A673 (cell line): Measurements from ENCODE around the gene TPST1. TPM values are rescaled to one million over a fixed set of nuclear protein-coding genes. Genes with fewer than 3 reads are reported as not detected.

Experiments
- BruUV-seq: library from RNA; stranded (reverse); fragments of 400-500 nt; replicated peaks from 2 replicates; lab custom pipeline; 2021; lab: Mats Ljungman, UMichigan
- CTCF ChIA-PET: fragments of 300-600 bp; sonication (Branson Sonifier 250); formaldehyde crosslinking; loops from one replicate; lab custom pipeline; 2022; ENCODE audit warnings: antibody characterized with exemption; lab: Charles Lee
- POLR2A ChIA-PET: fragments of 300-600 bp; sonication (Branson Sonifier 250); formaldehyde crosslinking; loops from one replicate; lab custom pipeline; 2022; ENCODE audit warnings: antibody characterized with exemption; ENCODE audit not compliant: low non-redundant PET; lab: Charles Lee
- DNase-seq: peaks from one replicate; pipeline ENCODE4 v3.0.0-alpha.2; 2015; ENCODE audit warnings: low spot score
- H3K27ac ChIP-seq: fragments of 200-600 bp; sonication (generic); 2 replicates; pipeline ENCODE4 v1.5.1; 2016; ENCODE audit warnings: mixed run types, low read depth, mild to moderate bottlenecking, mixed read lengths, antibody characterized with exemption, low read length; ENCODE audit not compliant: poor library complexity, severe bottlenecking
- H3K27me3 ChIP-seq: fragments of 200-600 bp; sonication (generic); replicated peaks from 2 replicates; pipeline ENCODE4 v1.6.1; 2017; ENCODE audit warnings: mixed run types, low read depth, mild to moderate bottlenecking, mixed read lengths, antibody characterized with exemption, low read length; ENCODE audit not compliant: insufficient read depth, poor library complexity
- H3K36me3 ChIP-seq: fragments of 200-600 bp; sonication (generic); 2 replicates; pipeline ENCODE4 v1.6.1; 2016; ENCODE audit warnings: mixed run types, mild to moderate bottlenecking, mixed read lengths, antibody characterized with exemption, low read length; ENCODE audit not compliant: insufficient read depth, poor library complexity, severe bottlenecking
- H3K4me1 ChIP-seq: fragments of 200-600 bp; sonication (generic); 2 replicates; pipeline ENCODE4 v1.6.1; 2017; ENCODE audit warnings: mixed run types, mild to moderate bottlenecking, mixed read lengths, antibody characterized with exemption, low read length; ENCODE audit not compliant: insufficient read depth, poor library complexity, severe bottlenecking
- H3K4me3 ChIP-seq: fragments of 200-600 bp; sonication (generic); 2 replicates; pipeline ENCODE4 v1.5.1; 2016; ENCODE audit warnings: low read depth, mixed run types, mild to moderate bottlenecking, mixed read lengths, low read length; ENCODE audit not compliant: poor library complexity, severe bottlenecking
- H3K9me3 ChIP-seq: fragments of 200-600 bp; sonication (generic); 2 replicates; pipeline ENCODE4 v1.6.1; 2016; ENCODE audit warnings: mixed run types, low read depth, mild to moderate bottlenecking, mixed read lengths, antibody characterized with exemption, low read length; ENCODE audit not compliant: poor library complexity, severe bottlenecking
- CTCF ChIP-seq: fragments of 300-800, 200-600 bp; sonication (generic); conservative IDR thresholded peaks from 2 replicates; pipeline ENCODE4 v1.5.1; 2017; ENCODE audit warnings: low read depth, mild to moderate bottlenecking, antibody characterized with exemption, low read length, moderate library complexity, mixed read lengths
- EZH2 ChIP-seq: fragments of 200-600 bp; sonication (generic); IDR thresholded peaks from 2 replicates; pipeline ENCODE4 v1.6.1; 2017; ENCODE audit warnings: borderline replicate concordance, low read depth, mild to moderate bottlenecking, mixed read lengths, antibody characterized with exemption, low read length; ENCODE audit not compliant: poor library complexity, severe bottlenecking
- intact Hi-C: fragments of 100-400 bp; cut with micrococcal nuclease; formaldehyde crosslinking; loops from one replicate; pipeline ENCODE4 v1.10.0; 2022; ENCODE audit not compliant: unreplicated experiment
- total RNA-seq: library from RNA; stranded (reverse); gene quantifications from 2 replicates; pipeline ENCODE4 v1.2.3, GENCODE V29; 2021

The TPST1 gene
- total RNA-seq, 1 experiment from 2014 or later, result 8.0 TPM

DNA sequence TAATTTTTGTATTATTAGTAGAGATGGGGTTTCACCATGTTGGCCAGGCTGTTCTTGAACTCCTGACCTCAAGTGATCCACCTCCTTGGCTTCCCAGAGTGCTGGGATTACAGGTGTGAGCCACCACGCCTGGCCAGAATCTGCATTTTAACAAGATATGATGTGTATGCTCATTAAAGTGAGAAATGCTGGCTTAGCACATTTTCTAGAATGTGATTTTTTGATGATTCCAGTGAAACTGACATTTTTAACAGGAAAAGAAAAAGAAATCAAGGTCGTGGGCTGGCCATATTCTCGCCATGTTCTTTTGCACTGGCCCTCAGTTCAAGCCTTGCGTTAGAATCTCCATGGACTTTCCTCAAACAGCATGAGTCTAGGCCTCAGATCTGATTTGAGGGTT is 18.1 kb upstream of the TPST1 start:
- no peaks in the 10 kb centered on the region for H3K36me3 ChIP-seq
- CTCF ChIA-PET, result no interaction called here
- POLR2A ChIA-PET, result no interaction called here
- intact Hi-C loops, result no loop called here
- no peaks in the 10 kb centered on the region for H3K4me1 ChIP-seq
- H3K27ac ChIP-seq, result no peak overlapping the region
- H3K27me3 ChIP-seq, result no peaks in the 10 kb centered on the region
- TF ChIP-seq CTCF, result no peak
- no peak for TF ChIP-seq EZH2
- no peak for DNase-seq
- BruUV-seq, result no TSS peak
- no peak overlapping the region for H3K4me3 ChIP-seq
- H3K9me3 ChIP-seq, result peaks cover 3% of the 10 kb centered on the region

- intact Hi-C loops, result no loop called here
- no peak for TF ChIP-seq EZH2
- BruUV-seq, result no TSS peak
- Histone ChIP-seq H3K27ac (no peak overlapping the region), H3K36me3 (no peaks in the 10 kb centered on the region), H3K4me1 (no peaks in the 10 kb centered on the region), H3K4me3 (no peak overlapping the region), H3K27me3 (no peaks in the 10 kb centered on the region), H3K9me3 (peaks cover 3% of the 10 kb centered on the region)
- ChIA-PET CTCF (no interaction called here), POLR2A (interaction anchor here (0.7 kb wide), 1 partner anchor 770 kb away, joined by 3 read pairs; no protein-coding TSS in a partner anchor)
- no peak for DNase-seq
These were observed 17.2 kb upstream of the TPST1 start for GRCh38 chr7:66187905-66188304.

DNA sequence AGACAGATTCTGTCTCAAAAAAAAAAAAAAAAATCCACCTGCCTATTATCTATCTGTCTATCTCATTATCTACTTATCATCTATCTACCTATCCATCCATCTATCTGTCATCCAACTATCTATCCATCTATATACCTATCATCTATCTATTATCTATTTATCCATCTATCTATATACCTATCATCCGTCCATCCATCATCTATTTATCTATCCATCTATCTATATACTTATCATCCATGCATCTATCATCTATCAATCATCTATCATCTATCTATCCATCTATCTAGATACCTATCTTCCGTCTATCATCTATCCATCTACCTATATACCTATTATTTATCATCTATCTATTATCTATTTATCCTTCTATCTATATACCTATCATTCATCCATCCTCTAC is 16.5 kb upstream of the TPST1 start:
- POLR2A ChIA-PET, result no interaction called here
- no peak overlapping the region for H3K4me3 ChIP-seq

More for the DNA sequence above, 16.5 kb upstream of the TPST1 start:
- TF ChIP-seq CTCF, result no peak
- no peak for TF ChIP-seq EZH2
- DNase-seq, result no peak
- H3K4me1 ChIP-seq, result no peaks in the 10 kb centered on the region
- peaks cover 3% of the 10 kb centered on the region for H3K9me3 ChIP-seq
- no peaks in the 10 kb centered on the region for H3K27me3 ChIP-seq
- CTCF ChIA-PET, result no interaction called here
- H3K27ac ChIP-seq, result no peak overlapping the region
- no peaks in the 10 kb centered on the region for H3K36me3 ChIP-seq
- intact Hi-C loops, result no loop called here
- BruUV-seq, result no TSS peak
